Ovary (tissue), 3 donors: ENCODE results near the gene CUL9.

Experiments used
- EP300 ChIP-seq: sonication (generic); formaldehyde crosslinking; IDR thresholded peaks from one replicate; pipeline ENCODE4 v1.6.1; 2017; ENCODE audit warnings: antibody characterized with exemption
- POLR2A ChIP-seq: fragments of 450-650 bp; IDR thresholded peaks from one replicate; pipeline ENCODE4 v1.6.1; 2017; ENCODE audit warnings: antibody characterized with exemption, mild to moderate bottlenecking, moderate library complexity
- TF ChIP-seq, protein P1 (sequence below), 3 donors: fragments of 450-650 bp in 2 of 3; fragments of 200-600 bp in 1 of 3; IDR thresholded peaks; one replicate each; pipeline versions ENCODE4 v1.5.1 to v1.8.0; 2016 to 2022; ENCODE audit warnings: antibody characterized with exemption in 3 of 3, mild to moderate bottlenecking in 1 of 3
- donor health status: DM: no; HTN: no; CAD: no.

DNA sequence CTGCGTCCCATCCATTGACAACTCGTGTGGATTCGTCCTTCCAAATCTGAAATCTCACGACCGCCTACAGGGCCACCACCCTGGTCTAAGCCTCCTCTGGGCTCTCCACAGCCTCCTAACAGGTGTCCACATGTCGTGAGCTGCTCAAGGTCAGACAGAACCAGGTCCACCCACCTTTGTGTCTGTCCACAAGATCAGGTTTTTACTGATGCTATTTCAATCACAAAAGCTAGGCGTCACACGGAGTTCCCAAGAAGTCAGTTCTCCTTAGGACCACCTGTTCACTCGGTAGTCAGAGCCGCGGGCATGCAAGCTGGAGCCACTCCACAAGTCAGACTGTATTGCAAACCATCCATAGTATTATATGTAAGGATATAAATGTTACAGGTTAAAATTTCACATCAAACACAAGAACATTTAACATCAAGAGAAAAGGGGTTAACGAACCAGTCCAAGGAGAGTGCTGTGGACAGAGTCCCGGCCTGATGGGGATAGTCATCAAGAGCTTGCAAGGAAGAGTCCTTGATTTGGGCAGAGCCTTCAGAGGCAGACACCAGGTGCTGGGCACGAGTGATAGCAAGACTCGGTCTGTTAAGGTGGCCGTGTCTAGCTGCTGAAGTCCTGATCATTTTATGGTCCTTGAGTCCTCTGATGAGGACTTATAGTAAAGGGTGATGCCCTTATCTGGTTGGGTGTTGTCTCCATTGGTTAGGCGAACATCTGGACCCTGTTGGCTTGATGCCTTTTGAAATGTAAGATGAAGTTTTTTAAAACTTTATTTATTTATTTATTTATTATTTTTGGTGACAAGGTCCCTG is 48.0 kb downstream of the CUL9 start:
- TF ChIP-seq POLR2A (no peak), EP300 (no peak)
- TF ChIP-seq, protein P1, sequence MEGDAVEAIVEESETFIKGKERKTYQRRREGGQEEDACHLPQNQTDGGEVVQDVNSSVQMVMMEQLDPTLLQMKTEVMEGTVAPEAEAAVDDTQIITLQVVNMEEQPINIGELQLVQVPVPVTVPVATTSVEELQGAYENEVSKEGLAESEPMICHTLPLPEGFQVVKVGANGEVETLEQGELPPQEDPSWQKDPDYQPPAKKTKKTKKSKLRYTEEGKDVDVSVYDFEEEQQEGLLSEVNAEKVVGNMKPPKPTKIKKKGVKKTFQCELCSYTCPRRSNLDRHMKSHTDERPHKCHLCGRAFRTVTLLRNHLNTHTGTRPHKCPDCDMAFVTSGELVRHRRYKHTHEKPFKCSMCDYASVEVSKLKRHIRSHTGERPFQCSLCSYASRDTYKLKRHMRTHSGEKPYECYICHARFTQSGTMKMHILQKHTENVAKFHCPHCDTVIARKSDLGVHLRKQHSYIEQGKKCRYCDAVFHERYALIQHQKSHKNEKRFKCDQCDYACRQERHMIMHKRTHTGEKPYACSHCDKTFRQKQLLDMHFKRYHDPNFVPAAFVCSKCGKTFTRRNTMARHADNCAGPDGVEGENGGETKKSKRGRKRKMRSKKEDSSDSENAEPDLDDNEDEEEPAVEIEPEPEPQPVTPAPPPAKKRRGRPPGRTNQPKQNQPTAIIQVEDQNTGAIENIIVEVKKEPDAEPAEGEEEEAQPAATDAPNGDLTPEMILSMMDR (IDR thresholded peaks at IDR 0.05), result no peak
